HG02763 (cell line): ENCODE data around the gene GADD45A.
"Not testable (repeated sequence)": the region's sequence is repeated elsewhere in the genome, so short reads cannot be mapped to it uniquely, and the experiment has no call there.

Experiments
- ATAC-seq: cut with Tn5 transposase; IDR thresholded peaks from one replicate; pipeline ENCODE4 v1.9.1; 2021; ENCODE audit warnings: mild to moderate bottlenecking, moderate library complexity; ENCODE audit not compliant: unreplicated experiment

GADD45A gene, protein sequence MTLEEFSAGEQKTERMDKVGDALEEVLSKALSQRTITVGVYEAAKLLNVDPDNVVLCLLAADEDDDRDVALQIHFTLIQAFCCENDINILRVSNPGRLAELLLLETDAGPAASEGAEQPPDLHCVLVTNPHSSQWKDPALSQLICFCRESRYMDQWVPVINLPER

DNA sequence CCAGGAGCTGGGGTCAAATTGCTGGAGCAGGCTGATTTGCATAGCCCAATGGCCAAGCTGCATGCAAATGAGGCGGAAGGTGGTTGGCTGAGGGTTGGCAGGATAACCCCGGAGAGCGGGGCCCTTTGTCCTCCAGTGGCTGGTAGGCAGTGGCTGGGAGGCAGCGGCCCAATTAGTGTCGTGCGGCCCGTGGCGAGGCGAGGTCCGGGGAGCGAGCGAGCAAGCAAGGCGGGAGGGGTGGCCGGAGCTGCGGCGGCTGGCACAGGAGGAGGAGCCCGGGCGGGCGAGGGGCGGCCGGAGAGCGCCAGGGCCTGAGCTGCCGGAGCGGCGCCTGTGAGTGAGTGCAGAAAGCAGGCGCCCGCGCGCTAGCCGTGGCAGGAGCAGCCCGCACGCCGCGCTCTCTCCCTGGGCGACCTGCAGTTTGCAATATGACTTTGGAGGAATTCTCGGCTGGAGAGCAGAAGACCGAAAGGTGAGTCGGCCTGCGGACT is at the start of gene GADD45A:
TSS of gene GADD45A (plus strand) at position 135 of the 491 bp plus-strand sequence. CDS start at position 429, 294 bp downstream.
- ATAC-seq, result peak; percentile 86

DNA sequence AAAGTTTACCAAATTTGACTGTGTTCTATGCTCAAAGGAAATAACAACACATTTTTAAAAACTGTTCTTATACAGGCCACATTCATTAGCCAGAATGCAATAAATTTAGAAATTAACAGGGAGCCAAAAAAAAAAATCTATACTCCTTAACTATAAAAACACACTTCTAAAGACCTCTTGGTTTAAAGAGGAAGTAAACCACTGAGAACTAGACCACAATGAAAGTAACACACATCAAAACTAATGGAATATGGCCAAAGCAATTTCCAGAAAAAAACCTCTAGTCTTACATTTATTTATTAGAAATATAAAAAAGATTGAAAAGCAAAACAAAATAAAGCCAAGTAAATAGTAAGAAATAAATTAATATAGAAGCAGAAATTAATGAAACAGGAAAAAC is 48.9 kb upstream of the GADD45A start:
- ATAC-seq, result no peak

DNA sequence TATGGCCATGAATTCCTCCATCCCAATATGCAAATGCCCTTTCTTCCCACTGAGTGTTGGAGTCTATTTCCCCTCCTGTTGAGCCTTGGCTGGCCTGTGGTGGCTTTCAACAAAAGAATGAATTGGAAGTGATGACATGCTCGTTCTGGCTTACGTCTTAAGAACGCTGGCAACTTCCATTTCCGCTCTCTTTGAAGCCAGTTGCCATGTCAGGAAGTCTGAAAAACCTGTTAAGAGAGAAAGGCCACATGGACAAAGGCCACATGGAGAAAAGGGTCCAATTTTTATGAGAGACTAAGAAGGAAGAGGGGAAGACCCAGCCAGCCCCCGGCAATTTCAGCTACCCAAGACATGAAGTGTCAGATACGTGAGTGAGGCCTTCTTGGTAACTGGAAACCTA is 45.6 kb upstream of the GADD45A start:
- no peak for ATAC-seq

DNA sequence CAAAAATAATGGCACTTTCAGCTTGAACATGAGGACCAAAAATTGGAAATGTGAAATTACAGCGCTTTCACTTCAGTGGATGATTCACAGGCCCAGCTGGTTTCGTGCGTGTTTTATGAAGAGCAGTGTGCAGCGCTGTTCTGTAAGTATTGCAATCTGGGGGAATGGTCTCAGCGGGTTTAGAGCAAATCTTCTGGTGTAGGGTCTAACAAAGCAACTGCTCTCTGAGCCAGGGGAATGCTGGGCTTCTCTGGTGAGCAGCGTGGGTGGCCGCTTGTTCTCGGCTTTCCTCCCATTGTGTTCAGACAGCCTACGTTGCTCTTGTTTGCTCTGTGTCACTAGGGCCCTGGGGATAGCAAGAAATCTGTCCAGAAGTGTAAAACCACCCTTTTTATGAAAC is 42.4 kb upstream of the GADD45A start:
- no peak for ATAC-seq

DNA sequence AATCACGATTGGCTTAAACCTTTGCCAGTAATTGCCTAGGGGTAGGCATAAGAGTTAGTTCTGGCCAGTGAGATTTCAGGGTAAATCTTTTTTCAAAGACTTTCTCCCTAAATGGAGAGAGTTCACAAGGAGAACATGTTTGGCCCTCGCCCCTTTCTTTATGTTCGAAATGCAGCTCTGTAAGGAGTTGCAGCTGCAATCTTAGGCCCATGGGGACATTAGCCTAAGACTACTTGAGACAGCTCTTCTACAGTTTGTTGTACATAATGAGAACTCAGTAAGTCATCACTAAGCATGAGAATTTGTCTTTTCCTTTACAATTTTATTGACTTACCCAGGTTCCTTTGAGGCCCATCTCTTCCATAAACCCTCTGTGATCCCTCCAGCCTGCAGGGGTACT is 40.4 kb upstream of the GADD45A start:
- no peak for ATAC-seq

DNA sequence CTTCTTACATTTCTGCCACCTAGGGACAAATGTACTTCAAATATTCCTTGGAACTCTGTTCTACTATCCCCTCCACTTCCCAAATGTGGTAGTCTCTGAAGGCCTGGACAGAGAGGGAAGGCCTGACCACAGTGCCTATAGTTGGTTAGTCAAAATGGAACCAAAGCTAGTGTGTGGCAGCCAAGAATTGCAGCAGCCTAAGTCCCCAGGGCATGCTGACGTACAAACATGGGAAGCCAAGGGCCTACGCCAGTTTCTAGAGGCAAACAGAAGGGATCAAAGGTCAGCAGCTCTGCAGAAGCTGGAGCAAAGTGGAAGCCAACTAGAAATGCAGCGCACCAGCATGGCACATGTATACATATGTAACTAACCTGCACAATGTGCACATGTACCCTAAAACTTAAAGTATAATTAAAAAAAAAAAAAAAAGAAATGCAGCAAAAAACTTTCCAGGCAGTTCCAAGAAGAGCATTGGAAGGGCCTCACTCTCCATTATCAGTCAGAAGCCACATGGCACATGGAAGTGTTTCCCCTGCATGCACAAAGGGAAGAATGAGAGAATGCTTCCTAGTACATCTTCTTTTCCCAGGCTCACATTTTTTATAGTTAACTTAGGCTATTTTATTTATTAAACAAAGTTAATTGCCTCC is 39.4 kb upstream of the GADD45A start:
- no peak for ATAC-seq

DNA sequence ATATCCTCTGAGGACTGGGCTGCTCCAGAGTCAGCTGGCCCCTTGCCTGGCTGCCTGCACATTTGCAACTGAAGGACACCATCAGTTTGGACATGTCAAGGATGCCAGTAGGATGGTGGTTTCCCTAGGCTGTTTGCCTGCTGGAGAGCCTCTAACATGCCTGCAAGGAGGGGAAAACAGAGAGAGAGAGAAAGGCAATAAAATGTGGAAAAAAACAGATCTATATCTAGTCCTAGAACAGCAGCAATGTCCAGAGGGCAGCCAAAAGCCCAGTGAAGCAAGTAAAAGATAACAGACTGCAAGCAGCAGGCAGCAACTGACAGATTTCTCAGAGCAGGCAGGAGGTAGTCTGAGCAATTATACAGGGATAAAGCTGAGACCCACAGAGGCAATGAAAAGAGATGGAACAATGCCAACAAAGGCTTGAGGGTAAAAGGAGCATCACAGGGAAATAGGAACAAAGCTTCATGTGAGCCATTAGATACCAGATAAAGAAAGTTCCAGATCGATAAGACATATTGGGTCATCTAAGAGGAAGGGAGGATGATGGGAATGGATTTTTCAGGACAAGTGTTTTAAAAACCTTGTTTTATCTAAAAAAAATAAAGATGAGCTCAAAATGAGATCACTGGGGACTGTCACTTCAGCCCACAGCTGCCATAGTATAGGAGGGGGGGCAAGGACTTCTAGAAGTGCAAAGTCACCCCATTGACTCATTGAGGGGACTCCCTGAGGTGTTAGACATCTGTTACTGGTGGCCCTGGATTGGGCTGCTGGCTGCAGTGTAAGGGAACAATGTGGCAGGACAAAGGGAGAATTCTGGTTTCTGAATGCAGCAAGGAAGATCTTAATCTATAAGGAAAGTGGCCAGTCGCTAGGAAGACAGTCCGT is 38.6 kb upstream of the GADD45A start:
- no peak for ATAC-seq

DNA sequence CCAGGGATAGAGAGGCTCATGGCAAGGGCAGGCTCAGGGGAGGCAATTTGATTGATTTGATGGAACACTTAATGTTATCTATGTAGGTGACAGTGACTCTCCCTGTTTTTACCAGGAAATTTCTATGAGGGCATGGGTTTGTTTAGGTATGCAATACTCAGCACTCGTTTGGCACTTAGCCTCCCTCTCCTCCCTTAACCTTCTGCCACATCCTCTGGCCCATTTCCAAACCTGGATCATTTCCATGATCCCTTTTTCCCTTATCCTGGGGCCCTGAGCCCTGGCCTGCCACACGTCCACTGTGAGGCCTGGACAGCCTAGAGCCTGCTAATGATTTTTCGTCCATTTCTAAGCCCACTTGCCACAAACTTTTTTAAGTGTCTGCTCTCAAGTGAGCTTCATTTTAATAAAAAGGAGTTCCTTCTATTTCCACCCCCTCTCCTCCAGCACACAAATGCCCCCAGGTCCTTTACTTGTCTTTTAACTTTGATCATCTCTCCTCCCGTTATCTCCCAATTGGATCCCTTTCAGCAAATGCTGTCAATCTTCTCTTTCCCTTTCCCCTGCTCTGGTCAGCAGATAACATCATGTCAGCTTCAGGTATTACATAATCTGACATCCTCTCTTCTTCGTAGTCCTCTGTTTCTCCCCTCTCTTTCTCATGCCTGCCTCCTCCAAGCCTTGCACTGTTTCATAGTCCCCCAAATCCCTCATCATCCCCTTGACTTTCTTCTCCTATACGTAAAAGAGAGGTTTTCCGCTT is 37.8 kb upstream of the GADD45A start:
- ATAC-seq, result no peak

DNA sequence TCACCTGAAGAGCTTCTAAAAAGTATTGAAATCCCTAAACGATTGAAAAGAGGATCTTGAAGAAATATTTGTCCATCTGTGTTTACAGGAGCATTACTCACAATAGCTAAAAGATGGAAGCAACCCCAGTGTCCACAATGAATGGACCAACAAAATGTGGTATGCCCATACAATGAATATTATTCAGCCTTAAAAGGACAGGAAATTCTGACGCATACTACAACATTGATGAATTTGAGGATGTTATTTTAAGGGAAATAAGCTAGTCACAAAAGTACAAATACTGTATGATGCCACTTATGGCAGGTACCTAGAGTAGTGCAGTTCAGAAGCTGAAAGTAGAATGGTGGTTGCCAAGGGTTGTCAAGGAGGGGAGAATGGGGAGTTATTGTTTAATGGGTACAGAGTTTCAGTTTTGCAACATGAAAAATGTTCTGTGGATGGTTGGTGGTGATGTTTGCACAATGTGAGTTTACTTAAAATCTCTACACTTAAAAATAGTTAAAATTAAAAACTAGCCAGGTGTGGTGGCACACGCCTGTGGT is 37.1 kb upstream of the GADD45A start:
- no peak for ATAC-seq

DNA sequence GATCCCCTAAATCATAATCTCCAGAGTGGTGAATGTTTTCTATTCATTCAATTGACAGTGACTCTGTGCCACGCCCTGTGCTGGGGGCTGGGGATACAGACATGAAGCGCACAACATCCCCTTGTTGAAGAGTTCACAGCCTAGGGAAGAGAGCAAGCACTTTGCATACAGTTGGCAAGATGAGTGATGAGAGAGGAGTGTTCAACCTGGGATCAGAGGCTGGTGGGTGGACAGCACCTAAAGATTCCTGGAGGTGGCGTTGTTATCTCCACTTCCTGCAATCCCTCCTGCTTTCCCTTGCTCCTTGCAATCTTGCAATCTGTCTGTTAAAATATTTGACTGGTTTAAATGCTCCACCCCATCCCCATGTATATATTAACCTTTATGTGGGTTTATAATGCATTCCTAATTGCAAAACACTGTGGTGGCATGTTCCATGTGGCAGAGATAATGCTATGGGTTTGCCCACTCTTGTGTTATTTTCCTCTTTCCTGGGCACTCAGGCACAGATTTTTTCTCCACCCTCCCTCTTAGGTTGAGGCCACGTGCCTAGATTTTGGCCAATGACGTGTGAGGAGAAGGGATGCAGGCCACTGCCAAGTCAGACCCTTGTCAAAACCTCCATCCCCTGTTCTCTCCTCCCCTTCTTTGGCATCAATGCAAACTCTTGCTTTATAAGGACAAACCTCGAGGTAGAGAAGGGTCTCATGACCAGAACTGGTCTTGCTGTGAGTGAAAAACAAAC is 36.2 kb upstream of the GADD45A start:
- ATAC-seq, result no peak

DNA sequence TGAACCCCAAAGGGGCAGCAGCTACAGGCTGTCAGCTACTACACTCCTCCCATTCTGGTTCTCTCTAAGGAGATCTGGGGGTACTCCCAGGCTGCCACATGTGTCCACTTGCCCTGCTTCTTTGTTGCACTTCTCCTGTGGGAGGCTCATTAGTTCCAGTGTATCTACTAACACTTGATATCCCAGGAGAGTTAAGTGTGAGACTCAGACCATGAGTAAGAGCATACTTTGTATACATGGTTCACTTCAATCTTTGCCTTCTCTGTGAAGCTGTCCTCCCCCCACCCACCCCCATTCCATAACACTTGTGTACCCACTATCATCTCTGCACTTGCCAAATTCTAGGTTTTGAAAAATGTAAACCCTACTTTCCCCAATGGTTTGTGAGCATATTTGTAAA is 34.9 kb upstream of the GADD45A start:
- no peak for ATAC-seq

DNA sequence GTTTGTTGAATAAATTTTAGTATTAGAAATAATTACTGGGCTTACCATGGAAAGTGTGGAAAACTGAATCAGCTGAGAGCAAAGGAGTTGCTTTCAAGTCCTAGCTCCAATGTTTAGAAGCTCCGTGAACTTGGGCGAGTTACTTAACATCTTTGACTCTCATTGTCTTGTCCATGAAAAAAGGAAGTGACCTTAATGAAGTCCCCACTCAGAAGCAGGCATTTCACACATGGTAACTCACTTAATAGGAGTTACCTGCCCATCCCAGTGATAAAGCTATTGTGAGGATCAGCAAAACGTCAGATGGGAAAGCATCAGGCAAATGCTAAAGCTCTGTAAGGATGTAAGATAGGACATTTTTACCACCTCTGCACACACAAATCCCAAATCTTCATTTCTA is 34.0 kb upstream of the GADD45A start:
- no peak for ATAC-seq

DNA sequence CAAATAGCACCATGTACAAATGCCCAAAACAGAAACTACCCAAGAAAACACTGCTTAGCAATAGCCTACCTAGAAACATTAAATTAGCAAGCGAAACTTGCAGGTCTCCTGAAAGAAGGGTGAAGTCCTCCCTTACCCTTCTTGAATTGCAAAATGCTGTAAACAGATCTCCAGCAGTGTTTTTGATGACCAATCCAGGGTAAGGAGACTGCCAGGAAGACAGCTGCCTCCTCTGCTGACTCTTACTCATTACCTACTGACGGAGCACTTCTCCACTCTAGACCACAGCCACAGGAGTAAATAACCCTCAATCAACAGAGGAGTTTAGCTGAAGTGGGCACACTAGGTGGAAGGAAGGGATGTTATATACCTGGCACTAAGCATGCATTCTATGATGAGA is 32.2 kb upstream of the GADD45A start:
- ATAC-seq, result peak; percentile 37

DNA sequence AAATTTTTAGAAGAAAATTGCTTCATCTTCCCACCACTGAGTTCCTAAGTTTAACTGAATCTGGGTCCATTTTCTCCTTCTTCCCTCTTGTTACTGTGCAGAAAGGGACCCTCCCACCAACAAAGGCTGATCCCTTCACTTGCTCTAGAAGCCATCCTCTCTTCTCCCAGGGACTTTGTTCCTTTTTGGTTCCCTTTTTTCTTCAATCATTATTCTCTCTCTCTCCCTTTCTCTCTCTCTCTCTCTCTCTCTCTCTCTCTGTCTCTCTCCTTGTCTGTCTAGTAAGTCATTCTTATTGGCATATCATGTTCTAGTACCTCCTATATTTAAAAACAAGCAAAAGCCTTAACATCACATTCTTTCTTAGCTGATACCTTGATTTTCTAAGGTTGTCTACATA is 31.7 kb upstream of the GADD45A start:
- ATAC-seq, result no peak

DNA sequence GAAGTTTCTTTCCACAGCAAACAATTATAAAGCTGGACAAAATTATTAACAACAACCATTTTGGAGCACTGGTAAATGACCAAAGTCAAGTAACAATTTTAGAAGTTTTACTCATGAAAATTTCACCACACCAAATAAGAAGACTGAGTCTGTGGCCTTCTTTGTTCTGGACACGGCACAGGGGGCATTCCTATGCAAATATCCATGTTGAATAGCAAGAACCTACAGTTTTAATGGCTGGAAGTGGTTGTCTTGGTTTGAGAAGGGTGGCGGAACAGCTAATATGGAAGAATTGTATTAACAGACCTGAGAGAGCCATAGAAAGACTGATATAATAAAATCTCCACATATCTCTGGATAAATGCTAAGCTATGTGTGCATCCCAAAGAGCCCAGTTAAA is 29.4 kb upstream of the GADD45A start:
- ATAC-seq, result no peak

DNA sequence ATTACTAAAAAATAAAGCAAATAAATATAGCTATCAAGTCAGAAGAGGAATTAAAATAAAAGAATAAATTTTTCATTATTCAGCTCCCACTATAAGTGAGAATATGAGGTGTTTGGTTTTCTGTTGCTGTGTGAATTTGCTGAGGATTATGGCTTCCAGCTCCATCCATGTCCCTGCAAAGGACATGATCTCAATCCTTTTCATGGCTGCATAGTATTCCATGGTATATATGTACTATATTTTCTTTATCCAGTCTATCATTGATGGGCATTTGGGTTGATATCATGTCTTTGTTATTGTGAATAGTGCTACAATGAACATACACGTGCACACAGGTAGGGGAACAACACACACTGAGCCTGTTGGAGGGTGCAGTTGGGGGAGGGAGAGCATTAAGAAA is 27.8 kb upstream of the GADD45A start:
- not testable (repeated sequence) for ATAC-seq

DNA sequence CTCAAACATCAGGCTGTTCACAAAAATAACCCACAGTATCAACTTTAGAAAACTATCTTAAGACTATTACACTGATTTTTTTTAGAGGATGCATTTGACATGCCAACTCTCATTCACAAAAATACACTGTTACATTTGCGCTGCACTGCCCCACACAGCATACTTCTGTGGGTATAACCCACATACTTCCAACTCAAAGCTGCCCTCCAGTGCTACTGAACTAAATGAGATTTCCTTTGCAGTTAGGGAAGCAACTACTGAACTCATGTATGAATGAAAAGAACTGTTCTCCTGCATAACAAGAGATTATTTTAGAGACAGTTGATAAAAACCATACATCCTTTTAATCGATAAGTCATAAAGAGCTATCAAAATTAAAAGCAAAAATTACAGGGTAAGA is 25.8 kb upstream of the GADD45A start:
- no peak for ATAC-seq

DNA sequence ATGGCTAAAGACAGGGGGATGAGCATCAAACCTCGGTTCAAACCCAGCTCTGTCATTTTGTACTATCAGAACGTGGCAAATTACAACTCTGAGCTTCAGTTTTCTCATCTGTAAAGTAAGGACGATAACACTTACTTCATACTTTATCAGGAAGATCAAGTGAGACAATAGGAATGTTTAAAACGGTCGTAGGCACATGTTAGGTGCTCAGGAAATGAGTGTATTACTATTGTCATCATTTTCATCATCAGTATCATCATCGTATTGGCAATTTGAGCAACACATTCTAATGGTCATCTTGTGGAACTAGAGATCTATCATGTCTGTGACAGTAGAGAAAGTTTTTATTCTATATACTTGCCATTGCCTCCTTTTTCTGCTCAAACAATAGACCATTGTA is 22.1 kb upstream of the GADD45A start:
- no peak for ATAC-seq

DNA sequence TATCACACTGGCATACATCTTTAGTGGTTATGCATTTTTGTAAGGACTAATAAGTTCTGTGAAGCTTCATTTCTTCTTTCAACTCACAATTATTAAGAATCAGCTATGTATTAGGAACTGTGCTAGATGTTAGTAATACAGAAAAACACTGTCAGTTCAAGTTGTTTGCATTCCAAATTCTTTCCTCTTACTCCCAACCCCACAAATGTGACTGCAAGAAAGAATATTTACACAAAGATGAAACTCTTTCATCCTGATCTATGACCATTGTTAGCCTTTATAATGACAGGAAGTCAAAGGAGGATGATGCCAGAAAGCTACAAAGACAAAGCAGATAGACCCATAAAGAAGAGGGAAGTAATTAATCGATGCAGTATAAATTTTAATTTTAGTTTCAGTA is 21.0 kb upstream of the GADD45A start:
- no peak for ATAC-seq

DNA sequence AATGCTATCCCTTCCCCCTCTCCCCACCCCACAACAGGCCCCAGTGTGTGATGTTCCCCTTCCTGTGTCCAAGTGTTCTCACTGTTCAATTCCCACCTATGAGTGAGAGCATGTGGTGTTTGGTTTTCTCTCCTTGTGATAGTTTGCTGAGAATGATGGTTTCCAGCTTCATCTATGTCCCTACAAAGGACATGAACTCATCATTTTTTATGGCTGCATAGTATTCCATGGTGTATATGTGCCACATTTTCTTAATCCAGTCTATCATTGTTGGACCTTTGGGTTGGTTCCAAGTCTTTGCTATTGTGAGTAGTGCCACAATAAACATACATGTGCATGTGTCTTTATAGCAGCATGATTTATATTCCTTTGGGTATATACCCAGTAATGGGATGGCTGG is 19.7 kb upstream of the GADD45A start:
- ATAC-seq, result not testable (repeated sequence)
